EH (cell line): ENCODE measurements around the gene CST6.
"Not testable (repeated sequence)": the region's sequence is repeated elsewhere in the genome, so short reads cannot be mapped to it uniquely, and the experiment has no call there.

Experiments
- DNase-seq: peaks from one replicate; pipeline ENCODE4 v3.0.0-alpha.2; 2015; ENCODE audit warnings: low read depth

The CST6 gene

DNA sequence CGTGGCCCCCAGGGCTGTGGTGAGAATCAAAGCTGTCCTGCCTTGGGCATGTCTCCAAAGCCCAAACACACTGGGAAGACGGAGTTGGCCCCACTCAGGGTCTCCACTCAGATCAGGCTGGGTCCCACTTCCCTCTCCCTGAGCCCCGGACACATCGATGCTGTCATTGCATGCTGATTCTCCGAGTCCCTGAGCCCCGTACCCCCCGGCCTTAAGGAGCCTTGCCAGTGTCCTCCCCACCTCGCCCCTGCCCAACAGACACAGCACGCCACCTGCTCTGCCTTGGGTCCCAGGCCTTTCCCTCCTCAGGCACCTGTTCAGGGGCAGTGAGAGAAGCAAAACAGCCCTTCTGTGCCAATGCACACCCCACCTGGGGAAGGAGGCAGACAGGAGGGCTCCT, 24.5 kb upstream of the CST6 start:
- DNase-seq = no peak

DNA sequence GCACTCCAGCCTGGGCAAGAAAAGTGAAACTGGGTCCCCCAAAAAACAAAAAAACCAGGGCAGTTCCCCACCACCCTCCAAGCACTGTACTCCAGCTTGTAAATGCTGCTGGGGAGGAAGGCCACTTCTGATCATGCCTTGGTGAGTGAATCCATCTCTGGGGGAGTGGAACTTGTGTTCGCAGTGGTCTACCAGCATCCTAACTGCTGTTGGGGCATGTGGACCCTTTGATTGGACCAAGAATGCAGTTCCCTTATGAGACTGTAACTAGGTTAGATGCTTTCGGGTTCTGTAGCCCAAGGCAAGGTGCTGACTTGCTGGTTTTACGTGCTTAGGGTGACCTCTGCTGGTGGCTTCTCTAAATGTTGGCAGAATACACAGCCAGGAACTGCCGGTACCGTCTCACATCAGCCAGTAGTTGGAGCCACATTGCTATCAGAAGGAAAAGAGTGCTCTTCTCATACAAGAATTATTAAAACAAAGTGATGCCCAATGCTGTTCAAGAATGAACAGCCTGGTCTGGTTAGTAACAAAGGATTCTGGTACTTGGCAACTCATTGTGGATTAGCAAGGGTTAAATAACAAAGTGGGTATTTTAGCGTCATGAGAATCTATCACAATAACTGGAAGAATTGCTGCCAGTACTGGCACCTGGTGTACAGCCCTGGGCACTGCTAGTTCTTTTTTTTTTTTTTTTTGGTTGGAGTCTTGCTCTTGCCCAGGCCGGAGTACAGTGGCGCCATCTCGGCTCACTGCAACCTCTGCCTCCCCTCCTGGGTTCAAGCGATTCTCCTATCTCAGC, 22.8 kb upstream of the CST6 start:
- DNase-seq = peak; percentile 95

DNA sequence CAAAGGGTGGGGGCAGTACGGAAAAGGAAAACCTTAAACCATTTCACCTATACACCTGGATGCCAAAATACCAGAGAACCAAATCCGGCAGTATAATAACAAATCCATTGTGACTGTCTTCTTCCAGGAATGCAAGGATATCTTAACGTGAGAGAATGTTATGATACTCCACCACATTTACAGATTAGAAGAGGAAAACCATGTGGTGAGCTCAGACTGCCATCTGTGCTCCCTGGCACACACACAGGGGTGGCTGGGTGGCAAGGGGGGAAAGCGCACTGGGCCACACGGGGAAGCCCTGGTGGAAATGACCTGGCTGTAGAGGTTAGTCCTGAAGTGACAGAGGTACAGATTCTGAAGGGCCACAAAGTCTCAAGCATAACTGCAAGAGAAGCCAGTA, 19.8 kb upstream of the CST6 start:
- no peak for DNase-seq

DNA sequence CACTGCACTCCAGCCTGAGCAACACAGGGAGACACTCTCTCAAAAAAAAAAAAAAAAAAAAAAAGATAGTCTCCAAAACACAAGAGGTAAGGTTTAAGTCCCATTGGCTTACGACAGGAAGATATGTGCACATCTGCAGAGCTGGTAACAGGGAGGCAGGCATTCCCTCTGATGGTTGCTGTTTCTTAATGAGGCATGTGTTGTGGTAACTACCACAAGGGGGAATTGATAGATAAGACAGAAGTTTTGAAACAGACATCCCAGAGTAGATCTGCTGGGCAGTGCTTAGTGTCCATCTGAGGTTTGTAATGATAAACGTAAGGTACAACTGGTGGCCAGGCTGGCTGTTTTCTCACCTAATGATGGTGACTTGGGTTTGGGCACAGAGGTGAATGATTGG, 14.5 kb upstream of the CST6 start:
- no peak for DNase-seq

DNA sequence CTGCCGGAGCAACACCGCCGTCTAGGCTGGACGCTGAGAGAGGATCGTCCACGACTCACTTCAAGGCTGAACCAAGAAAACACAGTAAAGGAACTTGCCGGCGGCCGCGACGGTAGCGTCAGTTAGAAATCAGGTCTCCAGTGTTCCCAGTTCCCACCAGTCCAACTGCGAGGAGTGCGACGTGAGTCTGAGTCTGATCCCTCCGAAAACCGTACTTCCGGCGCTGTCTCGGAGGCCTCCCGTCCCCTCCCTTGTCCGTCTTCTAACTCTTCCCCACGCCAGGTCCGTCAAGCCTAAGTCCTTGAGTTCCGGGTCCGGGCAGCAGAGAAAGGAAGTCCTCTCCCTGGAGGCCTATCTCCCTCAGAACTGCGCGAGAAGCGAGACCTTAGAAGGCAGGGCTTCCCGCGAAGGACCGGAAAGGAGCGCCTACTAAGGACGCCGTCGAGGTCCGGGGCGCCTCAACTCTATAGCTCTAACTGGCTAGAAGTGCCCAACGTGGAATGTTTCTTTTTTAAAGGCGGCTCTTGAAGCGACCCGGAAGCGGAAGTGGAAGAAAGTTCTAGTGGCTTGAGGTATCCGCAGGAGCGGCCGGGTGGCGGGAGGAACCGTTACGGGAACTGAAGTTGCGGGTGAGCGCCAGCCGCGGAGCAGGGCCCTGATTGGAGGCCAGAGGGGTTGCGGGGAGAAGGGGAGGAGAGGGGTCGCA, 9.7 kb upstream of the CST6 start, which contains the start of the genes BANF1 and EIF1AD:
TSS of gene BANF1 (plus strand) at position 562 of the 706 bp plus-strand sequence. CDS start 748 bp downstream, outside the sequence.
TSS of gene EIF1AD (minus strand) at position 216 of the 706 bp plus-strand sequence. CDS start 1,768 bp downstream, outside the sequence.
- peak; percentile 98 for DNase-seq

- DNase-seq = peak; percentile 49
These were observed 9.1 kb upstream of the CST6 start for GRCh38 chr11:66002648-66003225.

GRCh38 chr11:66003291-66003690, 8.5 kb upstream of the CST6 start:
- no peak for DNase-seq

DNA sequence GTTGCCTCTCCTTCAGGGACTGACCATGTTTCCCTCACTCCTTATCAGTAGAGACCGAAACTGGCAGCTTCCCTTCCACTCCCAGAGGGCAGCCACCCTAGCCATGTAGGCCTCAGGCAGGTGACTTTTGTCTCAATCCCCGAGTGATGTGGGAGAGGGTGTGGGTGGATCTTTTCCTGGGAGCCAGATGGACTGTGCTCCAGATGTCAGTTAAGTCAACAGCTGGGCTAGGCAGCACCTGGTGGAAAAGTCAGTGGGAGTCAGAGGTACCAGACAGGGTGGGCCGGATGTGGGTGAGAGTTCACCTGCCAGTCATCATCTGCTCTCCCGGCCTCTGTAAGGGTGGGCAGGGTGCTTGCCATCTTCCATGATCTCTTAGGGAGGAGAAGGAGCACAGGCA, 7.6 kb upstream of the CST6 start:
- no peak for DNase-seq

DNA sequence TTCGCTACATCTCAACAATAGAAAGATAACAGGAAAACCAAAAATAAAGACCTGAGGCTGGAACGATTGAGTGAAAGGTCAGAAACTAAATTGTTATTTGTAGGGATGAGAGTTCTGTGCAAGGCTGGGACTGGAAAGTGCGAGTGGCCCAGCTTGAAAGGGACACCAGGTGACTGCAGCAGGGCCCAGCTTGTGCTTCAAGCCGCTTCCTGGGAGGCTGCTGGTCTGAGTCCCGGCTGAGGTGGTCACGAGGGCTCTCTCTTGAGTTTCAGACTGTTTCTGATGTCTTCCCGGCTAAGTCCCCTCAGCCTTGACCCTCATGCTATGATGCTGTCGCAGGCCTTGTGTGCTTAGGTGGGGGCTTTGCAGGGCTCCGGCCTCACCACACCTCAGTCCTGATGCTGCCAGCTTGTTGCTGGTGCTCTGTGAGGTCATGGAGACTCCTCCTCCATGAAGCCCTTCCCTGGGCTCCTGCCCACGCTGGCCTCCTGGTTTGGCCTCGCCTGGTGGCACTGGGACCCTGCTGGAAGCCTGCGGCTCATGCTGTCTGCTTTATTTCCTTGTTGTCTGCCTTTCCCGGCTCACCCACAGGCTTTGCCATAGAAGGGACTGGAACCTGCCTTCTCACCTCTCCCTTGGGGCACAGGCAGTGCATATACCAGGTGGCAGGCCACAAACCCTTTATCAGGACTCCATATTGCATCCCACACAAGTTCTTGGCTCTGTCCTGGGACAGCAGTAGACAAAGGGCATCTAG, 5.5 kb upstream of the CST6 start:
- no peak for DNase-seq

DNA sequence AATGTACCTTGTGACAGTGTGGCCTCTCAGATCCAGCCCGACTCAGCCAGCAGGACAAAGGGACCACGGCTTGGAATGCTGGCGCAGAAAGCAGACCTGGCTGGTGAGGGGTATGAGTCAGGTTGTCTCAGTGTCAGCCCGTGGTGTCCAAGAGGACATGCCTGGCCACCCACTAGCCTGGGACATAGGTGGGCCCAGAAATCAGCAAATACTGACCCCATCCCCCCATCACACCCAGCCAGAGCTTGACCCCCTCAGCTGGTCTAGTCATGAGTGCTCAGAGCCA, 5.0 kb upstream of the CST6 start:
- DNase-seq = no peak

GRCh38 chr11:66007201-66007634, 4.6 kb upstream of the CST6 start:
- no peak for DNase-seq

DNA sequence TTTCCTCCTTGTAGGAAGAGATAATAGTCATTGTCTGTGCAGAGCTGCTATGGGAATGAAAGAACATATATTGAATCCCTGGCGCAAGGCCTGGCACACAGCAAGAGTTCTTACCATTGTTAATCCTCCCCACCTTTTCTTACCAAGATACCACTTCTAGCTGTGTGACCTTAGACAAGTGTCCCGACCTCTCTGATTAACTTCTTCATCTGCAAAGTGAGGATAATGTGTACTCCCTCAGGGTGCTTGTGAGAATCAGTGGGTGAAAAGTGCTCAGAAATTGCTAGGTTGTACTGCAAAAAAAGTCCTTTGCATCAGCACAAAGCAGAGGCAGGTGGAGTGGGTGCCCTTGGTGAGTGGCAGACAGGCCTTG, 3.7 kb upstream of the CST6 start:
- no peak for DNase-seq

DNA sequence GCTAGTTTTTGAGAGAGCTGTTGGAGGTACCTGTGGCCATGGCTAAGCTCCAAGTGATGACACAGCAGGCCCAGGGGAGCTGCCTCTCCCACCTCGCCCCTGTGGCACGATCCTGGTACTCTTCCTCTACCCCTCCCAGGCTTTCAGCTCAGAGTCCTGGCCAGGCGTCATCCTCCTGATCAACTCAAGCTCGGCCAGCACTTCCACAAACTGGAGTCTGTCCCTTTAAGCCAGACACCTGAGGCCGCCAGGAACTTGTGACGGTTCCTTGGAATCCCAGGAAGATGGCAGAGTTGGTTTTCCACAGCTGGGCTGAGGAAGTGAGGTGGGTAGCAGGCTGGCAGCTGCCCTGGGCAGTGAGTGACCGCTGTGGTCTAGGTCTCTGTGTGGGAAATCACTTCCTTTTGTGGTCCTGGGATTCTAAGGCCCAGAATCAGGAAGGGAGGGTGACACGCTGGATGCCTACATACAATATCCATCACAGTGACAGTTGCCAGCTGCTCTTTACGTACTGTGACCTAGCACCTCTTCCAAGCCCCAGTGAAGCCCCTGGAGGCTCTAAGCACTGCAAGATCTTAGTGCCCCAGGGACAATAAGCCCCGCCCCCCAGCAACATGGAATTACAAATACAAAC, 3.2 kb upstream of the CST6 start:
- no peak for DNase-seq

GRCh38 chr11:66010036-66010435, 1.8 kb upstream of the CST6 start:
- not testable (repeated sequence) for DNase-seq

DNA sequence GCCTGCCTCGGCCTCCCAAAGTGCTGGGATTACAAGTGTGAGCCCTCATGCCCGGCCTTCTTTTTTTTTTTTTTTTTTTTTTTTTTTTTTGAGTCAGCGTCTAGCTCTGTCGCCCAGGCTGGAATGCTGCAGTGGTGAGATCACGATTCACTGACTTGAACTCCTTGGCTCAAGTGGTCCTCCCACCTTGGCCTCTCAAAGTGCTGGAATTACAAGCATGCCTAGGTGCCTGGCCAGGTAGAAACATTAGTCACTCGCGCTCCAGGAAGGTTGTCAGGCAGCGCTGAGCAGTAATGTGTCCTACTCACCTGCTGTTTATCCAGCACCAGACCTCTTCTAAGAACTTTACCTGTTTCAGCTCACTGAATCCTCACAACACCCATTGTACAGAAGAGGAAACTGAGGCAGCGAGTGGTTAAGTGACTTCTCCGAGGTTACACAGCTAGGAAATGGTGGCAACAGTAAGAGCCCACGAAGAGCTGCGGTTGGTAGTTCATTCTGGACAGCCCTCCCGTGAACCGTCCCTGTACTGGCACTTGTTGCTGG, 496 bp upstream of the CST6 start:
- peak; percentile 78 for DNase-seq

- DNase-seq = no peak
These were observed 650 bp downstream of the CST6 start for GRCh38 chr11:66012371-66012945.

DNA sequence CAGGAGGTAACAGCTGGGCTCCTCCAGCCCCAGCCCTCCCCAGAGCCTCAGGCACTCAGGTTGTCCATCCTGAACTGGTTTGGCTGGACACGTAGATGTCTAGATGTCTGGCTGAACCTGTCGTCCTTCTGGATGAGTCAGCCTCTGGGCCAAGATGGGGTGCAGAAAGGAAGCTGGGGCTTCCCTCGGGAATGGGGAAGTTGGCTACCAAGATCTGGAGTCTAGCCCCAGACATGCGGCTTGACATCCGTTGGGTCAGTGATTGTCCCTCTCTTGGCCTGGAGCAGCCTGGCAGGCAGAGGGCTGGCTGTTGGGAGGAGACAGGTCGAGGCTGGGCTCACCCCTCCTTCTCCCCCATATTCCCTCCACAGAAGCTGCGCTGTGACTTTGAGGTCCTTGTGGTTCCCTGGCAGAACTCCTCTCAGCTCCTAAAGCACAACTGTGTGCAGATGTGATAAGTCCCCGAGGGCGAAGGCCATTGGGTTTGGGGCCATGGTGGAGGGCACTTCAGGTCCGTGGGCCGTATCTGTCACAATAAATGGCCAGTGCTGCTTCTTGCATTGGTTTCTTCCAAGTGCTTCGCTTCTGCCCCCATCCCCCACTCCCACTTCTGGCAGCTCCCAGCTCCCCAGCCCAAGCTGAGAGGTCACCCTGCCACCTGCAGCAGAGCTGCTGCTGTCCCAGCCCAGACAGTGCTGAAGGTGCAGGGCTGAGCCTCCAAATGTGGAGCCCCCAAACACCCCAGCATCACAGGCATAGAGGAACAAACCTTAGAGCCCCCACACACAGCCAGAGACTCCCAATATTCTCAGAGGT, 1.3 kb downstream of the CST6 start:
- DNase-seq = no peak

- DNase-seq = no peak
These were observed 1.9 kb downstream of the CST6 start for GRCh38 chr11:66013762-66014100.

- no peak for DNase-seq
These were observed 3.1 kb downstream of the CST6 start for GRCh38 chr11:66014804-66015453.

- DNase-seq = peak; percentile 90
These were observed 3.7 kb downstream of the CST6 start for GRCh38 chr11:66015454-66015881.
